Measurements from ENCODE around the gene PFN1.

DNA sequence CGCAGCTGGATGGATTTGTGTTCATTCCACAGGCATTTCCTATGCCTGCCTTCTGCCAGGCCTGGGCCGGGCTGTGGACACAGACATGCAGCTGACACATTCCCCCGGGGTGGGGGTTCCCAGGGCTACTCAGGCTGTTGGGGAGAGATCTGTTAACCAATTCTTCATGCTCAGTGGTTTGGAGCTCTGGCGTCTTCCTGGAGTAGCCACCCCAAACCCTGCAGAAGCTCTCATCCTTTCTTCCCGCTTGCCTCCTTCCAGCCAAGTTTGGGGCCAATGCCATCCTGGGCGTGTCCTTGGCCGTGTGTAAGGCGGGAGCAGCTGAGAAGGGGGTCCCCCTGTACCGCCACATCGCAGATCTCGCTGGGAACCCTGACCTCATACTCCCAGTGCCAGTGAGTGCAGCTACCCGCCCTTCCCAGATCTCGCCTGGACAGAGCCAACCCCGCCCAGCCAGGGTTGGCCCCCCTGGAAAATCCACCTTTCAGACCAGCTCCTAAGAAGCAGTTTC is 5.2 kb upstream of the PFN1 start:
- TF ChIP-seq, protein P1, sequence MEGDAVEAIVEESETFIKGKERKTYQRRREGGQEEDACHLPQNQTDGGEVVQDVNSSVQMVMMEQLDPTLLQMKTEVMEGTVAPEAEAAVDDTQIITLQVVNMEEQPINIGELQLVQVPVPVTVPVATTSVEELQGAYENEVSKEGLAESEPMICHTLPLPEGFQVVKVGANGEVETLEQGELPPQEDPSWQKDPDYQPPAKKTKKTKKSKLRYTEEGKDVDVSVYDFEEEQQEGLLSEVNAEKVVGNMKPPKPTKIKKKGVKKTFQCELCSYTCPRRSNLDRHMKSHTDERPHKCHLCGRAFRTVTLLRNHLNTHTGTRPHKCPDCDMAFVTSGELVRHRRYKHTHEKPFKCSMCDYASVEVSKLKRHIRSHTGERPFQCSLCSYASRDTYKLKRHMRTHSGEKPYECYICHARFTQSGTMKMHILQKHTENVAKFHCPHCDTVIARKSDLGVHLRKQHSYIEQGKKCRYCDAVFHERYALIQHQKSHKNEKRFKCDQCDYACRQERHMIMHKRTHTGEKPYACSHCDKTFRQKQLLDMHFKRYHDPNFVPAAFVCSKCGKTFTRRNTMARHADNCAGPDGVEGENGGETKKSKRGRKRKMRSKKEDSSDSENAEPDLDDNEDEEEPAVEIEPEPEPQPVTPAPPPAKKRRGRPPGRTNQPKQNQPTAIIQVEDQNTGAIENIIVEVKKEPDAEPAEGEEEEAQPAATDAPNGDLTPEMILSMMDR (IDR thresholded peaks at IDR 0.05; ENCODE audit: low read depth, low read length, poor library complexity, severe bottlenecking), result no peak
- TF ChIP-seq EZH2phosphoT487 (IDR thresholded peaks at IDR 0.05; ENCODE audit: borderline replicate concordance, low read length), result no peak

Data from DOHH2 (cell line).